A204.1 (cell line): ENCODE data around the gene ASMTL.
"Not testable (repeated sequence)": the region's sequence is repeated elsewhere in the genome, so short reads cannot be mapped to it uniquely, and the experiment has no call there.

Experiments
- FAIRE-seq: peaks from 2 replicates; lab custom pipeline; 2012; peaks lifted over from hg19 to GRCh38; lab: Jason Lieb, UNC

Gene ASMTL, protein sequence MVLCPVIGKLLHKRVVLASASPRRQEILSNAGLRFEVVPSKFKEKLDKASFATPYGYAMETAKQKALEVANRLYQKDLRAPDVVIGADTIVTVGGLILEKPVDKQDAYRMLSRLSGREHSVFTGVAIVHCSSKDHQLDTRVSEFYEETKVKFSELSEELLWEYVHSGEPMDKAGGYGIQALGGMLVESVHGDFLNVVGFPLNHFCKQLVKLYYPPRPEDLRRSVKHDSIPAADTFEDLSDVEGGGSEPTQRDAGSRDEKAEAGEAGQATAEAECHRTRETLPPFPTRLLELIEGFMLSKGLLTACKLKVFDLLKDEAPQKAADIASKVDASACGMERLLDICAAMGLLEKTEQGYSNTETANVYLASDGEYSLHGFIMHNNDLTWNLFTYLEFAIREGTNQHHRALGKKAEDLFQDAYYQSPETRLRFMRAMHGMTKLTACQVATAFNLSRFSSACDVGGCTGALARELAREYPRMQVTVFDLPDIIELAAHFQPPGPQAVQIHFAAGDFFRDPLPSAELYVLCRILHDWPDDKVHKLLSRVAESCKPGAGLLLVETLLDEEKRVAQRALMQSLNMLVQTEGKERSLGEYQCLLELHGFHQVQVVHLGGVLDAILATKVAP

DNA sequence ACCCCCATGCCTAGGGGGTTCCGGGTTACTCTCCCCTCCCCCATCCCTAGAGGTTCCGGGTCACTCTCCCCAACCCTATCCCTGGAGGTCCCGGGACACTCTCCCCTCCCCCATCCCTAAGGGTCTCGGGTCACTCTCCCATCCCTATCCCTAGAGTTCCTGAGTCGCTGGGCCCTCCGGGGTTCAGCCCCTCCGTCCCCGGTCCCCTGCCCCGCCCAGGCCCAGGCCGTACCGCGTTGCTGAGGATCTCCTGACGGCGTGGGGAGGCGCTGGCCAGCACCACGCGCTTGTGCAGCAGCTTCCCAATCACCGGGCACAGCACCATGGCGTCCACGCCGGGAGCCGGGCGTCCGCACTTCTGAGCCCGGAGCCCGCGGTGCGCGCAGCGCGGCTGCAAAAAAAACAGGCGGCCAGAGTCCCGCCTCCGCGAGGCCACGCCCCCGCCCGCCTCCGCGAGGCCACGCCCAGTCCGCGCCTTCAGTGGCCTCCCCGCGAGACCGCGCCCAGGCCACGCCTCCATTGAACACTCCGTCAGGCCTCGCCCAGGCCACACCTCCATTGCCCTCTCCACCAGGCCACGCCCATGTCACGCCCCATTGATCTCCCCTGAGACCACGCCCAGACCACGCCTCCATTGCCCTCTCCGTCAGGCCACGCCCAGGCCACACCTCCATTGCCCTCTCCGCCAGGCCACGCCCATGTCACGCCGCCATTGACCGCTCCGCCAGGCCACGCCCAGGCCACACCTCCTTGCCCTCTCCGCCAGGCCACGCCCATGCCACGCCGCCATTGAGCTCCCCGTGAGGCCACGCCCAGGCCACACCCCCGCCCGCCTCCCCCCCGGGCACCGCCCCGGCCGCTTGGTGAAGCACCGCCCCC lies at the start of gene ASMTL:
Gene ASMTL, minus strand, starts transcription at position 394 of the 879 bp plus-strand sequence. Its CDS starts 69 bp downstream, at position 325.
- FAIRE-seq, result peak; percentile 91

- FAIRE-seq, result no peak
Observed at GRCh38 chrX:1502241-1502640, 49.5 kb upstream of the ASMTL start.

DNA sequence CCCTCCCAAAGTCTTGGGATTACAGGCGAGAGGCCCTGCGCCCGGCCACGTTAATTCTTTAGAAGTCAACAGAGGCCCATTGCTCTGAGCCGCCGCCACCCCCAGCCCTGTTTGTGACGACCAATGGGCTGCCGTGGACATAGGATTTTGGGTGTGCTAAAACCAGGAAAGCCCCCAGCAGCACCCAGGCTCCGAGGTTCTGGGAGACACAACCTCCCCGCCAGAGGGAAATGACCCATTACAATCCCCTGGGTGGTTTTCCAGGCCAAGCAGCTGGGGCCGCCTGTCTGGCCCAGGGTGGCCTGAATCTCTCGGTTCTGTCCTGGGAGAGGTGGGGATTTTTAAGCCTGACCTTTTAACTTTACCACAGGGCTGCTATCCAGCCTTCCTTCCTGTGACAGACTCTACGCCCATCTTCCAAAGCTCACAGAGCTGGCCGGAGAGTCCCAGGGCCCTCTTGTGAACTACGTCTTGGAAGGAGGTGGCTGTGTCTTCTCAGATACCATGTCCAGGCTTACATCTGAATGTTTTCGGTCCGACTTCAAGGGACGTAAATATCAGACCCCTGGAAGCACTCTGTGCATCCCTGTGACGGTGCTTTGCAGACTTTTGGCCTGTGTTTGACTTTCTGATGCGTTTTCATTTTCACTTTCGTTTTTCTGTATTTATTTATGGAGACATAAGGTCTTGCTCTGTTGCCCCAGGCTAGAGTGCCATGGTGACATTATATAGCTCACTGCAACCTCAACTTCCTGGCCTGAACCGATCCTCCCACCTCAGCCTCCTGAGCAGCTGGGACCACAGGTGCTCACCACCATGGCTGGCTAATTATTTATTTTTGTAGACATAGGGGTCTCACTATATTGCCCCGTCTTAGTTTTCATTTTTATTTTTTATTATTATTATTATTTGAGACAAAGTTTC lies 48.3 kb upstream of the ASMTL start:
- FAIRE-seq, result no peak

DNA sequence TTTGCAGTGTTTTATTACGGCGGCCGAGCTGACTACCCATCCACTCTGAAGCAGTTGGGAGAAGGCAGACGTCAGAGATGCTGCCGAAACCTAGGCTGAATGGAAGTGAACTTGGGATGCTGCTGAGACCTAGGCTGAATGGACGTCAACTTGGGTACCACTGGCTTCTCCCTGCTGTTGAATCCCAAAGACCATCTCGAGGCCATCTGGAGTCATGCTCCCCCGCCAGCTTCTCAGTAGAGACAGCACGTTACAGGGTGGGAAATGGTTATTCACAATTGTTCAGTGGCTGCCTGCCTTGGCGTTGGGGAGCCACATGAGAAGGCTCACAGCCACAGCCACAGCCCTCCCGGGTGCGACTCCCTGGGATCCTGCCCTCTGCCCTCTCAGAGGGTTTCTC lies 43.4 kb upstream of the ASMTL start:
- no peak for FAIRE-seq

DNA sequence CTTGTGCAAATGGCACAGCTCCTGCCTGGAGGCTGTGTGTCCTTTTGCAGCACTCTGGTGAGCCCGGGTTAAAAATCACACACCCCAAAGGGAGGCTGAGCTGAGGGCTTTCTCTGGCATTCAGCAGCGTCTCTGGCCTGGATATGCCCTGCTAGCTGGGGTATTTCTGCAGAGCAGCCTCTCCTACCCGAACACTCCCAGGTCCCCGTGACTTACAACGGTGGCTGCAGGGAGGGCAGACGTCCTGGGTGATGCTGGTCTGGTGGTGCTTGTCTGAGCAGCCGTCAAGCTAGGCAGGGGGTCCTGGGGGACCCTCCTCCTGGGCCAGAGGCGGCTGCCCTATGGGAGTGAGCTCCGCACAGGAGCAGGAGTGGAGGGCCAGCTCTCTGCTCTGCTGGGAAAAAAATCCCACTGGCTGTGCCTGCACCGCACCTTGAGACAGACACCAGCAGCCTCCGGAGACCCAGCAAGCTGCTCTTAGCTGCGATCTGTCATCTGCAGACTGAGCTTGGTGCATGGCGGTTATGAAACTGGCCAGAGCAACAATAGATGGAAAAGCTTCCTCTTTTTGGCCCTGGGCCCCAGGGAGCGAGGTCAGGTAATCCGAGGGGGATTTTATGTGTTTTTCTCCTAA lies 41.3 kb upstream of the ASMTL start:
- FAIRE-seq, result no peak

- no peak for FAIRE-seq
Observed at GRCh38 chrX:1493412-1493811, 40.7 kb upstream of the ASMTL start.

DNA sequence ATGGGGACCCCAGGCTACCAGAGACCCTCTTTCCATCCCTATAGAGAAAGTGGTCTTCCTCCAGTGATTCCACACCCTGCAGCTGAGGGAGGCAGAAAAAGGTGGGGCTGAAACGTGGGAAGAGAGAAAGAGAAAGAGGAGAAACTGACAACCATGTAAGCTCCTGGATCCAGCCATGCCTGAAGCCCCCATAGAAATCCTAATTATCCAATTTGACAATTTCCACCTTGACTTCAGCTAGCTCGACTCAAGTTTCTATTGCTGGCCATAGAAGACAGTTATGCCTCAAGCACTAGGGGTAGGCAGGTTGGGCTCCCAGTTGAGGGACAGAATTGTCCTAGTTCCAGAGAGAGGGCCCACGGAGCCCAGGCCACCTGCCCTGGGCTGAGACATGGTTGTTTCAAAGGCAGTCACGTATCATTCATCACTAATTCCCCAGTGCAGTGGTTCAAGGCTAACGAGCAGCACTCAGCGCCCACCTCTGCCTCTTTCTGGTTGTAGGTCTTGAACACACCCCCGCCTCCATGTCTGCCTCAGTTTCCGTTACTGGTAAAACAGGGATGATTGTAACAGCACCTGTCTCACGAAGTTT lies 39.8 kb upstream of the ASMTL start:
- FAIRE-seq, result no peak

DNA sequence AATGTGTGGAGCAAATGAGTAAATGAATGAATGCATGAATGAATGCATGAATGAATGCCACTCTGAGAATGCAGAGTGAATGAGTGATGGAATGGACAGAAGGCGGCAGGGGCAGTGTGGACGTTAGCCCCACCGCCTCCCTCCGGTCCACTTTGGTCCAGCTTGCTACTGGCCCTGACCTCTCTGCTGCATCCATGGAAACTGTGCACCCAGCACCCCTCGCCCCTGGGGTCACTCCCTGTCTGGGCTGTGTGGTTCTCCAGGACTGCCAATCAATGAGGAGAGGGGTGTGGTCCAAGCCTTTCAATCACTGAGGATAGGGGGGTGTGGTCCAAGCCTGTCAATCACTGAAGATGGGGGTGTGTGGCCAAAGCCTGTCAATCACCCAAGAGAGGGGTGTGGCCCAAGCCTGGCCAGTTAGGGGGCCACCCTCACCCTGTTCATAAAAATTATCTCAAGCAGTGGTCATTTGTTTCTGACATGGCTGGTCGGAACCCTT lies 39.2 kb upstream of the ASMTL start:
- FAIRE-seq, result no peak

- not testable (repeated sequence) for FAIRE-seq
Observed at GRCh38 chrX:1491248-1491647, 38.5 kb upstream of the ASMTL start.

- not testable (repeated sequence) for FAIRE-seq
Observed at GRCh38 chrX:1490723-1491122, 38.0 kb upstream of the ASMTL start.

DNA sequence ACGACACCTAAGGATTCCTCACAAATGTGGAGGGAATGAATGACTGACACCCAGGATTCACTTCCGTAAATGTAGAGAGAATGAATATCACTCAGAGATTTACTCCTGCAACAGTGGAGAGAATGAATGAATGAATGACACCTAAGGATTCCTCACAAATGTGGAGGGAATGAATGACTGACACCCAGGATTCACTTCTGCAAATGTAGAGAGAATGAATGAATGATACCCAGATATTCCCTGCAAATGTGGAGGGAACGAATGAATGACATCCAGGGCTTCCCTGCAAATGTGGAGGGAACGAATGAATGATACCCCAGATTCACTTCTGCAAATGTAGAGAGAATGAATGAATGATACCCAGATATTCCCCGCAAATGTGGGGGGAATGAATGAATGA lies 36.6 kb upstream of the ASMTL start:
- not testable (repeated sequence) for FAIRE-seq

- no peak for FAIRE-seq
Observed at GRCh38 chrX:1488745-1489144, 36.0 kb upstream of the ASMTL start.

DNA sequence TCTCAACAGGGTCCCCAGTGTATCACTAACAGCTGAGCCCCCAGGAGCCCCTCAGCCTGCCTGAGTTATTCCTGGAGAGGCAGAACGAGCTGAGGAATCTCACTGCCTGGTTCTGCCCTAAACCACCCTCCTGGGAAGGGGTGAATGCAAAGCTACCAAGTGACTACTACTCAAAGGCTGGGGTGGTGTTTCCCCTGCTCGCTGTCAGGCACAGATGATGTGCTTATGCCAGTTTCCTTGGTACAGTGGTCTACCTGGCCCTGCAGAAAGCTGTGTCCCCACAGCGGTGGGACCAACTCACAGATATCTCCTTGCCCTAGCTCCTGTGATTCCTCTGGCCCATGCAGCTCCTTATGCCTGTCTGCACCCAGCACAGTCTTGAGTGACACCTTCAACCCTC lies 35.4 kb upstream of the ASMTL start:
- FAIRE-seq, result no peak

DNA sequence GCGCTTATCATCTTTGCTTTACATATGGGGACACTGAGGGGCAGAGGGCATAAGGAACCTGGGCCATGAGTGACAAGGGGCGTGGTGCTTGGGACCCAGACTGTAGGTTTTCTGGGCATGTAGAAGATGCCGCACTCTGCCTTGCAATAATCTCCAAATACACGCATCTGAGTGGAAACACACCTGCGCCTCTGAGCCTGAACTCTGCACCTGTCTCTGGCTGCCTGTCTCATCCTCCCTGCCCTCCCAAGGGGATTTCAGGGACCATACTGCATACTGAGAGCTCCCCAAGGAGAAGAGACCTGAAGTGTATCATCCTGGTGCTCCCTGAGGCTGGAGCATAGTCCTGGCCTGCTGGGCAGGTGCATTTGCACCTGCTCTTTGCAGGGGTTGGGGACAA lies 34.7 kb upstream of the ASMTL start:
- no peak for FAIRE-seq

- FAIRE-seq, result no peak
Observed at GRCh38 chrX:1486749-1487361, 34.1 kb upstream of the ASMTL start.

- no peak for FAIRE-seq
Observed at GRCh38 chrX:1486177-1486576, 33.5 kb upstream of the ASMTL start.

GRCh38 chrX:1485033-1485432 lies 32.3 kb upstream of the ASMTL start:
- no peak for FAIRE-seq

DNA sequence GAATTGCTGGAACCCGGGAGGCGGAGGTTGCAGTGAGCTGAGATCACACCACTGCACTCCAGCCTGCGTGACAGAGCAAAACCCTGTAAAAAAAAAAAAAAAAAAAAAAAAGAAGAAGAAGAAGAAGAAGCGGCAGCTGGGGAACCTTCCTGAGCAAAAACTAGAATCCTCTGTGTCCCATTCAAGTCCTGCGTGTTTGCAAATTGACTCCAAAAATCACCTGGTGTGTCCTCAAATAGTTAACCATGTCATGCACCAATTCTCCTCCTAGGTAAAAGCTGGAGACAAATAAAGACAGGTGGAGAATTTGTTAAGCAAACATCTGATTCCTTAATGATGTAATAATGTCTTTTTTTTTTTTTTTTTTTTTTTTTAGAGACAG lies 31.9 kb upstream of the ASMTL start:
- no peak for FAIRE-seq

DNA sequence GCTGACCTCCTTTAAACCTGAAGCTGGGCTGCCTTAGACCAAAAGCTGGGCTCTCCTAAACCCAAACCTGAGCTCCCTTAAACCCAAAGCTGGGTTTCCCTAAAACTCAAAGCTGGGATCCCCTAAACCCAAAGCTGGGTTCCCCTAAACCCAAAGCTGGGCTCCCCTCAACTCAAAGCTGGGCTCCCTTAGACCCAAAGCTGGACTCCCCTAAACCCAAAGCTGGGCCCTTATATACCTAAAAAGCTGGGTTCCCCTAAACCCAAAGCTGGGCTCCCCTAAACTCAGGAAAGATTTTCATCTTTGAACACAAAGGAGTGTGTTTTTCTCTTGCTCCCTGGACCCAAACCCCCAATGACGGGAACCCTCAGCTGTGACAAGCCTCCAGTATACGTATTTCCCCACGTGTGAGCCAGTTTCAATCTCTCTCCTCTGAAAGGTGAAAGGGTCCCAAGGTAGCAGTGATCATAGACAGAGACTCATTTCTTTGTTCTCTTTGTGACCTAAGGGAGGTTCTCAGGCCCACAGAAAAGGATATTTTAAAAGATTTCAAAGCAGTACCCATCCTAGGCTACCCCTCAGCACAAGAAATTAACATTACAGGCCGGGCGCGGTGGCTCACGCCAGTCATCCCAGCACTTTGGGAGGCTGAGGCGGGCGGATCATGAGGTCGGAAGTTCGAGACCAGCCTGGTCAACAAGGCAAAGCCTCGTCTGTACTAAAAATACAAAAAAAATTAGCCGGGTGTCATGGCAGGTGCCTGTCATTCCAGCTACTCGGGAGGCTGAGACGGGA lies 31.3 kb upstream of the ASMTL start:
- no peak for FAIRE-seq
